ENCODE measurements around the gene PDZRN4.
"Not testable (repeated sequence)": the region's sequence is repeated elsewhere in the genome, so short reads cannot be mapped to it uniquely, and the experiment has no call there.

PDZRN4 gene

GRCh38 chr12:41188058-41188840 is at the start of gene PDZRN4:
TSS of gene PDZRN4 (plus strand) at chr12:41188320.
- DNase-seq = peak in 13 of 56 donors; percentile 10 to 45 (median 25)

- DNase-seq = no peak
Observed at GRCh38 chr12:41140117-41140516, 48.0 kb upstream of the PDZRN4 start.

- DNase-seq = no peak
Observed at GRCh38 chr12:41141104-41141503, 47.0 kb upstream of the PDZRN4 start.

- DNase-seq = no peak
Observed at GRCh38 chr12:41142376-41142775, 45.7 kb upstream of the PDZRN4 start.

- DNase-seq = no peak
Observed at GRCh38 chr12:41151793-41152192, 36.3 kb upstream of the PDZRN4 start.

GRCh38 chr12:41162461-41162860 is 25.7 kb upstream of the PDZRN4 start:
- DNase-seq = no peak

GRCh38 chr12:41167701-41168100 is 20.4 kb upstream of the PDZRN4 start:
- no peak for DNase-seq

- no peak for DNase-seq
Observed at GRCh38 chr12:41174602-41175001, 13.5 kb upstream of the PDZRN4 start.

- DNase-seq = not testable (repeated sequence)
Observed at GRCh38 chr12:41179507-41179906, 8.6 kb upstream of the PDZRN4 start.

GRCh38 chr12:41184864-41185263 is 3.3 kb upstream of the PDZRN4 start:
- DNase-seq = no peak

GRCh38 chr12:41186026-41186425 is 2.1 kb upstream of the PDZRN4 start:
- DNase-seq = no peak

- no peak for DNase-seq
Observed at GRCh38 chr12:41188841-41189394, 798 bp downstream of the PDZRN4 start.

GRCh38 chr12:41189395-41190251 is 1.5 kb downstream of the PDZRN4 start:
- peak in 13 of 56 donors; percentile 2 to 52 (median 24) for DNase-seq

- peak in 12 of 56 donors; percentile 9 to 69 (median 48) for DNase-seq
Observed at GRCh38 chr12:41190338-41190737, 2.2 kb downstream of the PDZRN4 start.

GRCh38 chr12:41191549-41191948 is 3.4 kb downstream of the PDZRN4 start:
- not testable (repeated sequence) for DNase-seq

GRCh38 chr12:41193311-41193710 is 5.2 kb downstream of the PDZRN4 start:
- no peak for DNase-seq

GRCh38 chr12:41202051-41202450 is 13.9 kb downstream of the PDZRN4 start:
- no peak for DNase-seq

- DNase-seq = no peak
Observed at GRCh38 chr12:41205070-41205709, 17.1 kb downstream of the PDZRN4 start.

- no peak for DNase-seq
Observed at GRCh38 chr12:41206298-41206697, 18.2 kb downstream of the PDZRN4 start.

GRCh38 chr12:41211448-41211847 is 23.3 kb downstream of the PDZRN4 start:
- no peak for DNase-seq

- DNase-seq = no peak
Observed at GRCh38 chr12:41212625-41213024, 24.5 kb downstream of the PDZRN4 start.

- DNase-seq = peak in 6 of 56 donors; percentile 1 to 22 (median 4)
Observed at GRCh38 chr12:41213107-41213506, 25.0 kb downstream of the PDZRN4 start.

Data from amygdala (tissue), 56 donors.